ENCODE data around the gene IGSF21.

The IGSF21 gene

DNA sequence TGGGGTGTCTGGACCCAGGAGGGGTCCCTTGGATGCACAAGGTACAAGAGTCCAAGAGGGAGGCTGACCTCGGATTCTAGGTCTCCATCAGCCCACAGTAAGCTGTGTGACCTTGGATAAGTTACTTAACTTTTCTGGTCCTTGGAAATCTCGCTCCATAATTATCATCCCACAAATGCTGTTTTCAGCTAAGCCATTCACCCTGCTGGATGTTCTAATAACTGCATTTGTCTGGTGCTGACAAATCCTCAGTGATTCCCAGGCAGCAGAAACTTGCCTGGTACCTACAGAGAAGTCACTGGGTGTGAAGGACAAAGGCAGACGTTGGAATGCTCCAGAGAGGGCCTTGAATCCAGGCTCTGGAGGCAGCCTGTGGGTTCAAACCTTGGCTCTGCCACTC lies 89.7 kb downstream of the IGSF21 start:
- no peak for TF ChIP-seq SPI1 (IDR thresholded peaks at IDR 0.05; ENCODE audit: borderline replicate concordance, low read depth)
- TF ChIP-seq, protein P1, sequence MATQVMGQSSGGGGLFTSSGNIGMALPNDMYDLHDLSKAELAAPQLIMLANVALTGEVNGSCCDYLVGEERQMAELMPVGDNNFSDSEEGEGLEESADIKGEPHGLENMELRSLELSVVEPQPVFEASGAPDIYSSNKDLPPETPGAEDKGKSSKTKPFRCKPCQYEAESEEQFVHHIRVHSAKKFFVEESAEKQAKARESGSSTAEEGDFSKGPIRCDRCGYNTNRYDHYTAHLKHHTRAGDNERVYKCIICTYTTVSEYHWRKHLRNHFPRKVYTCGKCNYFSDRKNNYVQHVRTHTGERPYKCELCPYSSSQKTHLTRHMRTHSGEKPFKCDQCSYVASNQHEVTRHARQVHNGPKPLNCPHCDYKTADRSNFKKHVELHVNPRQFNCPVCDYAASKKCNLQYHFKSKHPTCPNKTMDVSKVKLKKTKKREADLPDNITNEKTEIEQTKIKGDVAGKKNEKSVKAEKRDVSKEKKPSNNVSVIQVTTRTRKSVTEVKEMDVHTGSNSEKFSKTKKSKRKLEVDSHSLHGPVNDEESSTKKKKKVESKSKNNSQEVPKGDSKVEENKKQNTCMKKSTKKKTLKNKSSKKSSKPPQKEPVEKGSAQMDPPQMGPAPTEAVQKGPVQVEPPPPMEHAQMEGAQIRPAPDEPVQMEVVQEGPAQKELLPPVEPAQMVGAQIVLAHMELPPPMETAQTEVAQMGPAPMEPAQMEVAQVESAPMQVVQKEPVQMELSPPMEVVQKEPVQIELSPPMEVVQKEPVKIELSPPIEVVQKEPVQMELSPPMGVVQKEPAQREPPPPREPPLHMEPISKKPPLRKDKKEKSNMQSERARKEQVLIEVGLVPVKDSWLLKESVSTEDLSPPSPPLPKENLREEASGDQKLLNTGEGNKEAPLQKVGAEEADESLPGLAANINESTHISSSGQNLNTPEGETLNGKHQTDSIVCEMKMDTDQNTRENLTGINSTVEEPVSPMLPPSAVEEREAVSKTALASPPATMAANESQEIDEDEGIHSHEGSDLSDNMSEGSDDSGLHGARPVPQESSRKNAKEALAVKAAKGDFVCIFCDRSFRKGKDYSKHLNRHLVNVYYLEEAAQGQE (IDR thresholded peaks at IDR 0.05; ENCODE audit: insufficient replicate concordance, low read depth) = no peak
- Histone ChIP-seq H3K27me3 (ENCODE audit: insufficient read depth, poor library complexity, severe bottlenecking) (peaks cover 9% of the 10 kb centered on the region), H3K4me3 (replicated peaks; ENCODE audit: insufficient read depth, low read length) (no peak overlapping the region), H3K27ac (replicated peaks) (no peak overlapping the region)
- no peak for DNase-seq (ENCODE audit: low read depth in 1 of 2, low spot score in 1 of 2)

- H3K27me3 ChIP-seq (ENCODE audit: insufficient read depth, poor library complexity, severe bottlenecking) = peaks cover 9% of the 10 kb centered on the region
- no peak overlapping the region for H3K27ac ChIP-seq (replicated peaks)
- TF ChIP-seq GABPA (IDR thresholded peaks at IDR 0.05; ENCODE audit: low read depth) = no peak
- TF ChIP-seq SPI1 (IDR thresholded peaks at IDR 0.05; ENCODE audit: borderline replicate concordance, low read depth) = no peak
- TF ChIP-seq POLR2AphosphoS5 (IDR thresholded peaks at IDR 0.05; ENCODE audit: low read depth) = no peak
- TF ChIP-seq, protein P2, sequence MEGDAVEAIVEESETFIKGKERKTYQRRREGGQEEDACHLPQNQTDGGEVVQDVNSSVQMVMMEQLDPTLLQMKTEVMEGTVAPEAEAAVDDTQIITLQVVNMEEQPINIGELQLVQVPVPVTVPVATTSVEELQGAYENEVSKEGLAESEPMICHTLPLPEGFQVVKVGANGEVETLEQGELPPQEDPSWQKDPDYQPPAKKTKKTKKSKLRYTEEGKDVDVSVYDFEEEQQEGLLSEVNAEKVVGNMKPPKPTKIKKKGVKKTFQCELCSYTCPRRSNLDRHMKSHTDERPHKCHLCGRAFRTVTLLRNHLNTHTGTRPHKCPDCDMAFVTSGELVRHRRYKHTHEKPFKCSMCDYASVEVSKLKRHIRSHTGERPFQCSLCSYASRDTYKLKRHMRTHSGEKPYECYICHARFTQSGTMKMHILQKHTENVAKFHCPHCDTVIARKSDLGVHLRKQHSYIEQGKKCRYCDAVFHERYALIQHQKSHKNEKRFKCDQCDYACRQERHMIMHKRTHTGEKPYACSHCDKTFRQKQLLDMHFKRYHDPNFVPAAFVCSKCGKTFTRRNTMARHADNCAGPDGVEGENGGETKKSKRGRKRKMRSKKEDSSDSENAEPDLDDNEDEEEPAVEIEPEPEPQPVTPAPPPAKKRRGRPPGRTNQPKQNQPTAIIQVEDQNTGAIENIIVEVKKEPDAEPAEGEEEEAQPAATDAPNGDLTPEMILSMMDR (IDR thresholded peaks at IDR 0.05; ENCODE audit: insufficient read depth, low read length) = no peak
- TF ChIP-seq, protein P1 (IDR thresholded peaks at IDR 0.05; ENCODE audit: insufficient replicate concordance, low read depth) = no peak
- H3K4me3 ChIP-seq (replicated peaks; ENCODE audit: insufficient read depth, low read length) = no peak overlapping the region
- no peak for DNase-seq (ENCODE audit: low read depth in 1 of 2, low spot score in 1 of 2)
Measured at GRCh38 chr1:18198260-18198659, 90.7 kb downstream of the IGSF21 start.

GRCh38 chr1:18199462-18199861 lies 91.9 kb downstream of the IGSF21 start:
- Histone ChIP-seq H3K27me3 (ENCODE audit: insufficient read depth, poor library complexity, severe bottlenecking) (peaks cover 9% of the 10 kb centered on the region), H3K4me3 (replicated peaks; ENCODE audit: insufficient read depth, low read length) (no peak overlapping the region), H3K27ac (replicated peaks) (no peak overlapping the region)
- no peak for DNase-seq (ENCODE audit: low read depth in 1 of 2, low spot score in 1 of 2)
- TF ChIP-seq, protein P1 (IDR thresholded peaks at IDR 0.05; ENCODE audit: insufficient replicate concordance, low read depth) = no peak
- TF ChIP-seq SPI1 (IDR thresholded peaks at IDR 0.05; ENCODE audit: borderline replicate concordance, low read depth) (no peak), GABPA (IDR thresholded peaks at IDR 0.05; ENCODE audit: low read depth) (no peak), POLR2AphosphoS5 (IDR thresholded peaks at IDR 0.05; ENCODE audit: low read depth) (no peak)
- TF ChIP-seq, protein P2 (IDR thresholded peaks at IDR 0.05; ENCODE audit: insufficient read depth, low read length) = no peak
